HS-5 (cell line): Measurements from ENCODE around the gene SCN3A.

ENCODE experiments used
- DNase-seq: peaks from one replicate; pipeline ENCODE4 v3.0.0-alpha.2; 2012; ENCODE audit warnings: low read depth

The SCN3A gene

GRCh38 chr2:165203689-165204559 is at the start of gene SCN3A:
Gene SCN3A (minus strand): TSS chr2:165204050. CDS start chr2:165176394, 27,656 bp downstream.
- DNase-seq: peak; percentile 37

GRCh38 chr2:165253178-165253577 is 49.3 kb upstream of the SCN3A start:
- no peak for DNase-seq

GRCh38 chr2:165251366-165251765 is 47.5 kb upstream of the SCN3A start:
- no peak for DNase-seq

GRCh38 chr2:165248238-165248637 is 44.4 kb upstream of the SCN3A start:
- DNase-seq: no peak

- no peak for DNase-seq
Observed at GRCh38 chr2:165245081-165245793, 41.4 kb upstream of the SCN3A start.

- no peak for DNase-seq
Observed at GRCh38 chr2:165240916-165241315, 37.1 kb upstream of the SCN3A start.

GRCh38 chr2:165239856-165240515 is 36.1 kb upstream of the SCN3A start:
- no peak for DNase-seq

- DNase-seq: peak; percentile 25
Observed at GRCh38 chr2:165239230-165239629, 35.4 kb upstream of the SCN3A start, which contains the start of gene SCN2A. Gene SCN2A (plus strand): TSS chr2:165239414. CDS start chr2:165295824, 56,410 bp downstream.

GRCh38 chr2:165238295-165238694 is 34.4 kb upstream of the SCN3A start:
- no peak for DNase-seq

- no peak for DNase-seq
Observed at GRCh38 chr2:165237056-165237455, 33.2 kb upstream of the SCN3A start.

GRCh38 chr2:165227571-165227970 is 23.7 kb upstream of the SCN3A start:
- DNase-seq: no peak

GRCh38 chr2:165224941-165225340 is 21.1 kb upstream of the SCN3A start:
- no peak for DNase-seq

- DNase-seq: no peak
Observed at GRCh38 chr2:165219481-165219880, 15.6 kb upstream of the SCN3A start.

- DNase-seq: peak; percentile 5
Observed at GRCh38 chr2:165214093-165214492, 10.2 kb upstream of the SCN3A start.

- DNase-seq: no peak
Observed at GRCh38 chr2:165208094-165208493, 4.2 kb upstream of the SCN3A start.

GRCh38 chr2:165205865-165206264 is 2.0 kb upstream of the SCN3A start:
- no peak for DNase-seq

- DNase-seq: no peak
Observed at GRCh38 chr2:165202239-165202638, 1.6 kb downstream of the SCN3A start.

GRCh38 chr2:165198181-165198580 is 5.7 kb downstream of the SCN3A start:
- DNase-seq: no peak

GRCh38 chr2:165197346-165197745 is 6.5 kb downstream of the SCN3A start:
- DNase-seq: no peak

- no peak for DNase-seq
Observed at GRCh38 chr2:165196411-165196810, 7.4 kb downstream of the SCN3A start.

- no peak for DNase-seq
Observed at GRCh38 chr2:165193178-165193777, 10.6 kb downstream of the SCN3A start.

GRCh38 chr2:165192729-165193128 is 11.1 kb downstream of the SCN3A start:
- DNase-seq: no peak
